Subcutaneous abdominal adipose tissue (tissue), 5 donors: Measurements from ENCODE around the gene SNX4.

ENCODE experiments used
- H3K27ac ChIP-seq: one replicate; pipeline ENCODE4 v1.7.0; 2013; ENCODE audit warnings: low read depth, mild to moderate bottlenecking, inconsistent platforms, low read length, moderate library complexity
- H3K27me3 ChIP-seq, 5 donors: one replicate each; pipeline ENCODE4 v1.7.0; 2013; ENCODE audit warnings: low read length in 5 of 5, inconsistent platforms in 1 of 5; ENCODE audit not compliant: control insufficient read depth in 5 of 5, insufficient read depth in 4 of 5
- H3K36me3 ChIP-seq, 5 donors: one replicate each; pipeline ENCODE4 v1.7.0; 2013; ENCODE audit warnings: low read length in 5 of 5; ENCODE audit not compliant: control insufficient read depth in 5 of 5, insufficient read depth in 5 of 5
- H3K4me1 ChIP-seq, 5 donors: one replicate each; pipeline ENCODE4 v1.7.0; 2013; ENCODE audit warnings: low read length in 5 of 5, mild to moderate bottlenecking in 3 of 5, moderate library complexity in 1 of 5; ENCODE audit not compliant: control insufficient read depth in 5 of 5, insufficient read depth in 5 of 5
- H3K4me3 ChIP-seq, 5 donors: one replicate each; pipeline ENCODE4 v1.7.0; 2013; ENCODE audit warnings: low read length in 5 of 5, low read depth in 1 of 5
- H3K9ac ChIP-seq, 5 donors: one replicate each; pipeline ENCODE4 v1.7.0; 2013; ENCODE audit warnings: low read length in 5 of 5, mild to moderate bottlenecking in 4 of 5, moderate library complexity in 3 of 5
- H3K9me3 ChIP-seq, 5 donors: one replicate each; pipeline ENCODE4 v1.7.0; 2013; ENCODE audit warnings: low read length in 5 of 5; ENCODE audit not compliant: control insufficient read depth in 5 of 5
- donor health status: healthy.
- donor health status: healthy.
- donor health status: healthy.
- donor health status: healthy.
- donor health status: healthy.

Gene SNX4

DNA sequence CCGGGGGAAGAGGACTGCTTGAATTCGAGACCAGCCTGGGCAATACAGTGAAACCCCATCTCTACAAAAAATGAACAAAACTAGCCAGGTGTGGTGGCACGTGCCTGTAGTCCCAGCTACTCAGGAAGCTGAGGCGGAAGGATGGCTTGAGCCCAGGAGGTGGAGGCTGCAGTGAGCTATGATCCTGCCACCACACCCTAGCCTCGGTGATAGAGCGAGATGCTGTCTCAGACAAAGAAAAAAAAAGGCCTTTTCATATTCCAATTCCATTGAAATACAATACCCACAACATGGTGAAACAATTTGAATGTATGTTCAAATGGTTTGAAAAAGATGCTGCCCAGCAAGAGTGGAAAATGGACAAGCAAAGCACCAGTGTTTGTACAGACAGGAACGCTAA lies 83.1 kb downstream of the SNX4 start:
- Histone ChIP-seq H3K27me3 (no peaks in the 10 kb centered on the region), H3K9me3 (peaks cover 0 to under 1% (median under 1%) of the 10 kb centered on the region in 5 donors), H3K27ac (no peak overlapping the region), H3K4me3 (no peak overlapping the region), H3K9ac (no peak overlapping the region), H3K4me1 (peaks cover 0 to 6% (median 0%) of the 10 kb centered on the region in 5 donors), H3K36me3 (no peaks in the 10 kb centered on the region)

DNA sequence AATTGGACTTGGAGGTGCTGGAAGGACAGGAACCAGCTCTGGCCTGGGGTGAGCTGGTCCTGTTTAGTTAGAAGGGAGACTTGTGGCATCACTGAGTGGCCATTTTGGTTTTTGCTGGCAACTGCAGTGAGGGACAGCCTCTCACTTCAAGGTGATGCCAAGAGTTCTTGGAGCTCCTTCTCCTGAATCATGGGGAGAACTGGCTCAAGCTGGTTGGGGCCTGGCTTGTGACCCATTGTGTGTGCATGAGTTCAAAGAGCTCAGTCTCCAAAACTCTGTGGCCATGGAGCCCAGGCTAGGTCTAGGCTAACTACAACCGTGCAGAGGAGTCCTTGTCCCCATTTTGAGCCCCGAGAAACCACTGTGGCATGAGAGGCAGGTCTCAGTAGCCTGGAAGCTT lies 84.8 kb downstream of the SNX4 start:
- Histone ChIP-seq H3K27me3 (no peaks in the 10 kb centered on the region), H3K27ac (no peak overlapping the region), H3K9ac (no peak overlapping the region), H3K36me3 (no peaks in the 10 kb centered on the region), H3K4me3 (no peak overlapping the region), H3K9me3 (no peaks in the 10 kb centered on the region), H3K4me1 (peaks cover 0 to 6% (median 0%) of the 10 kb centered on the region in 5 donors)

DNA sequence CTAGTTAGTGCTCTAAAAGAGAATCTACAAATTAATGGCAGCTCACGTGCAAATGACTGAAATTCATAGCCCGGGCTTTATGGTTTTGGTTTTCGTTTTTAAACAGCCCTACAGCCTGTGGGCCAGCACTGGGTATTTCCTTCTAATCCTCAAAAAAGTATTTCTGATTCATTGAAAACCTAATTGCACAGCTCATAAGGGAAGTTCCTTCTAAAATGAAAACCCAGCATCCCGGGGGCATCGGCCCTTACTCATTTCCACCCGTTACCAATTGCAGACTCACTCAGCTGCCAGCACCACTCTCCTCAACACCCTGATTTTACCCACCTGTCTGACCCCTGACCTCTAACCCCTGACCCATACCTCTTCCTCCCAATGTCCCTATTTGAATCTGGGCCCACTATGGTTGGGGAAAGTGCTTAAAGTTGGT lies 85.4 kb downstream of the SNX4 start:
- Histone ChIP-seq H3K27me3 (no peaks in the 10 kb centered on the region), H3K9ac (no peak overlapping the region), H3K9me3 (peaks cover 0 to 2% (median 0%) of the 10 kb centered on the region in 5 donors), H3K4me1 (peaks cover 0 to 6% (median 0%) of the 10 kb centered on the region in 5 donors), H3K27ac (no peak overlapping the region), H3K36me3 (no peaks in the 10 kb centered on the region), H3K4me3 (no peak overlapping the region)

DNA sequence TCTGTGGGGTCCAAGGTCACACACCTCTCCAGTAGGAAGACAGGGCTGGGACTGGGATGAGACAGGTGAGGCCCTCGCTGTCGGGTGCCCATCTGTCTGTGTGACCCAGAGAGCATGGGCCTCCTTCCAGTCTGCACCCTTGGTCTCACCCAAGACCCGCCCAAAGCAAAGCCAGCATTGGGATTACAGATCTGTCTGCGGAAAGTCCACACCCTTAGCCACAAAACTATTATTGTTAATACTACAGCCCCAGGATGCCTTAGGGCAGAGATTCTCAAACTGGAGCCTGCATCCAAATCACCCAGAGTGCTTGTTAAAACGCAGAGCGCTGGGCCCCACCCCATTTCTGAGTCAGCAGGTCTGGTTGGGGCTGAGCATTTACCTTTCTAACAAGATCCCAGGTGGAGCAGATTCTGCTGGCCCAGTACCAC lies 86.4 kb downstream of the SNX4 start:
- H3K27ac ChIP-seq = no peak overlapping the region
- no peaks in the 10 kb centered on the region for H3K27me3 ChIP-seq
- H3K4me1 ChIP-seq = peaks cover 0 to 6% (median 0%) of the 10 kb centered on the region in 5 donors
- H3K36me3 ChIP-seq = no peaks in the 10 kb centered on the region
- H3K4me3 ChIP-seq = no peak overlapping the region
- H3K9ac ChIP-seq = no peak overlapping the region
- H3K9me3 ChIP-seq = peaks cover 0 to 4% (median 0%) of the 10 kb centered on the region in 5 donors

DNA sequence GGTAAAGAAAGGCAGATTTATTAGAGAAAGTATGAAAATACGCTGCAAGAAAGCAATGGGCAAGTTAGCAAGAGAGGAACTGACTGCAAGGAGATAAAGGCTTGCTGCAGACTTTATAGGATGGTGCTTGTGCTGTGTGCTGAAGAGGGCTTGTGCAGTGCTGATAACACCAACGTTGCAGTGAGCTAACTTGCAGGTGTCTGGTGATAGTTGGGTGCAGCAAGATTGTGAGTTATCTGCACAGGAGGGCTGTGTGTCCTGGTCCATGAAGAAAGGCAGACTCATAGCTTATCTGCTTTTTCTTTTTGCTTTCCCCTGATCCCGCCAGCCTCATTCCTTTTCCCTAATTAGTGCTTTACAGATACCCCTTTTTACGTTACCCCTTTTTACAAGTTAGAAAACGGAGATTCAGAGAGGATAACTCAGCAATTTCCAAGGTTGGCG lies 86.9 kb downstream of the SNX4 start:
- Histone ChIP-seq H3K9me3 (peaks cover 0 to 4% (median 0%) of the 10 kb centered on the region in 5 donors), H3K27me3 (no peaks in the 10 kb centered on the region), H3K36me3 (no peaks in the 10 kb centered on the region), H3K4me3 (no peak overlapping the region), H3K27ac (no peak overlapping the region), H3K9ac (no peak overlapping the region), H3K4me1 (peaks cover 0 to 6% (median 0%) of the 10 kb centered on the region in 5 donors)

DNA sequence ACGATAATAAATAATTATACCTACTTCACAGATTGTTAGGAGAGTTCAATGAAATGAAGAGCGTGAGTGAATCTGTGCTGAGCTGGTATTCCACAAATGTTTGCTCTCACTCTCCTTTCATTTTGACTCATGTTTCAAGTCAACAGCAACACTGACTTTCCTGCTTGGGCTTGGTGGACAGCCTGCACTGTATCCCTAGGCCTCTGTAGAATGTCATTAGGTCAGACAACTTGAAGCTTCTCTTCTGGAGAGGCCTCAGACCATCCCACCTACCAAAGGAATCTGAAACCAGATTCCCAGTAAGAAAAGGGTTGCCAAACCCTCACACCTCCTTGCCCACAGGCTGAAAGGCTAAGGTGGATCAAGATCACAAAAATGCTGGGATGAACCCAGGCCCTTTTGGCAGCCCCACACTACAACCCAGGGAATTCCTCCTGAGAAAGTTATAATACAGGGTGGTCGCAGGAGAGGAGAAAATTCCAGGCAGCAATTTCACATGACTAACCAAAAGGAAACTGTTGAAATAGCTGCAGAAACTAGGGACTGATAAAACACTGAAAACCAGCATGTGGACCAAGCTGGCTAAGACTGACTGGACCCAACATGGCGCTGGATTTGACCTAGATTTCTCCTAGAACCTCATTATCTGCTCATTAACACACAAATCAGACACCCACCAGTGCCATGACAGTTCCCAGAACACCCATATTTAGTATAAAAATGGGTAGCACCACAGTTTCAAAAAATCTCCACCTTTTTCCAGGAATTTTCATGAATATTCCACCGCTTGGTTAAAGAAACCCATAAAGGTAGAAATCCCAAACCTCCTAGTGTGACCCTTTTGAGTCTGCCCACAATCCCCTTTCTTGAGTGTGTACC lies 87.9 kb downstream of the SNX4 start:
- Histone ChIP-seq H3K9ac (no peak overlapping the region), H3K27ac (no peak overlapping the region)

DNA sequence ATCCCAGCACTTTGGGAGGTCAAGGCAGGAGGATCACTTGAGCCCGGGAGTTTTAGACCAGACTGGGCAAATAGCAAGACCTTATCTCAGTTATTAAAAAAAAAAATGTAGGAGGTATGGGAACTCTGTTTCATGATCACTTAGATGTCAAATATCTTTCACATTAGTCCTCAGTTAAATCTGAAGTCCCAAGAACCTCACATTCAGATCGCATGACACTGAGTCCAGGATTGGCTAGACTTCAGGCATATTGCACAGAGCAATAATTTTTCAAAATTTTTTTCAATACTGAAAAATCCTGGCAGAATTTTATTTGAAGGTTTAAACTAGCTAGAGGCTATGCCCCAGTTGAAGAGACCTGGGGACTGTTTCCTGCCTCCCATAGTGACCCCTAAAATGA lies 88.6 kb downstream of the SNX4 start:
- no peaks in the 10 kb centered on the region for H3K27me3 ChIP-seq
- H3K4me3 ChIP-seq = no peak overlapping the region
- H3K9ac ChIP-seq = no peak overlapping the region
- no peaks in the 10 kb centered on the region for H3K36me3 ChIP-seq
- H3K27ac ChIP-seq = no peak overlapping the region
- H3K9me3 ChIP-seq = peaks cover 0 to 4% (median 0%) of the 10 kb centered on the region in 5 donors
- no peaks in the 10 kb centered on the region for H3K4me1 ChIP-seq

More for the DNA sequence above, 87.9 kb downstream of the SNX4 start:
- H3K36me3 ChIP-seq = no peaks in the 10 kb centered on the region
- H3K4me3 ChIP-seq = no peak overlapping the region
- H3K9me3 ChIP-seq = peaks cover 0 to 4% (median 0%) of the 10 kb centered on the region in 5 donors
- peaks cover 0 to under 1% (median 0%) of the 10 kb centered on the region in 5 donors for H3K4me1 ChIP-seq
- no peaks in the 10 kb centered on the region for H3K27me3 ChIP-seq

DNA sequence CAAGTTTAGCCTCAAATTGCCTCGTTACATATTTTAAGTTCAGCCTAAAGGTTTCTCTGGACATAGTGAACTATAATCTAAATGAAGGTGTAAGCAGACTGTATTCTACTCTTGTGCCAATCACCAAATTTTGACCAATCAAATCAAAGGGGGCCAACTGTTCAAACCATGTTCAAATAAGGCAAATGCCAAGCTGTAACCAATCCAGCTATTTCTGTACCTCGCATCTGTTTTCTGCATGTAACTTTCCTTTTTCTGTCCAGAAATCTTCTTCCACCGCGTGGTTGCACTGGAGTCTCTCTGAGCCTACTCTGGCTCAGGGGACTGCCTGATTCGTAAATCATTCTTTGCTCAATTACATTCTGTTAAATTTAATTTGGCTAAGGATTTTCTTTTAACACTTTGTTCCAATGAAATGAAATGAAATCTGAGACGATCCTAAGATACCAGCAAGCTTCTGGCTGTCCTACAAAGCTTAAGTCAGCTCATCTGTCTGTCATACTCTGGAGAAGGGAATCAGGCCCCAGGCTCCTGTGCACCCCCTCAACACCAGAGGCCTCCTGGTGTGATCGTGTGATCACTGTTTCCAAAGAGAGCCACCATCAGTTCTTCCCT lies 91.7 kb downstream of the SNX4 start:
- H3K36me3 ChIP-seq = no peaks in the 10 kb centered on the region
- no peaks in the 10 kb centered on the region for H3K4me1 ChIP-seq
- H3K27me3 ChIP-seq = no peaks in the 10 kb centered on the region
- H3K27ac ChIP-seq = no peak overlapping the region
- peaks cover 0 to 4% (median 0%) of the 10 kb centered on the region in 5 donors for H3K9me3 ChIP-seq
- H3K4me3 ChIP-seq = no peak overlapping the region
- no peak overlapping the region for H3K9ac ChIP-seq

DNA sequence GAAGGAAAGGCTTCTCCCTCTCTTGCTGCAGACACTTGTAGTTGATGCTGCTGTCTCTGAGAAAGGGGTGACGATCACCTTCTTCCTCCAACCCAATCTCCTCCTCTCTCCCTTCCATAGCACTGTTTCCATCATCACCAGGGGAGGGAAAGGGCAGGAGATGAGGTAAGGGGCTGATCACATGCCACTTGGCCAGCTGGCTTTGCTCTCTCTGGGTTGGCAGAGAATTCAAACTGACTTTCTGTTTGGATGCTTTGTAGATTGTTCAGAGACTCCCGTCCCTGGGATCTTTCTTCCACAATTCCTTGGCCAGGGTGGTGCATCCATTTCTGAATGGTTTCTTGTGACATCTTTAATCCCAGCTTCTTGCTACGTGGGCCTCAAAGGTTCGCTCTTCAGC lies 101.7 kb downstream of the SNX4 start:
- H3K27me3 ChIP-seq = no peaks in the 10 kb centered on the region
- no peaks in the 10 kb centered on the region for H3K9me3 ChIP-seq
- H3K4me1 ChIP-seq = no peaks in the 10 kb centered on the region
- no peak overlapping the region for H3K4me3 ChIP-seq
- no peak overlapping the region for H3K27ac ChIP-seq
- no peaks in the 10 kb centered on the region for H3K36me3 ChIP-seq
- no peak overlapping the region for H3K9ac ChIP-seq

DNA sequence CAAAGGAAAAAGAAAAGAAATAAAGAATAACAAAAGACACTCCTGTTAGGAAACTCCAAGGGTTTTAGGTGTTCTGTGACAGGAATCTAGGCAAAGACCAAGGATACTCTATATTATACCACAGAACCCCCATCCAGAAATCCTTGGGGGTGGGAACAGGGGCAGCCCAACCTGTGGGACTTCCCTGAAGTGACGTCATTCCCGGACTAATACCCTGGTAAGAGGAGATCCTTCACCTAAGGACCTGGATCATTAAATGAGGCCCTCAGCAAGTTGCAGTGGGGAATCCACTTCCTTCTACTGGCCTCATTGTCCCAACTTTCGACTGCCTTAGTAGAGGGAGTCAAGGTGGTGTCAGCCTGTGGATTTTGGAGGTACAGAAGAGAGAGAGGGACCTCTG lies 103.8 kb downstream of the SNX4 start:
- no peak overlapping the region for H3K27ac ChIP-seq
- no peak overlapping the region for H3K4me3 ChIP-seq
- no peaks in the 10 kb centered on the region for H3K36me3 ChIP-seq
- H3K4me1 ChIP-seq = no peaks in the 10 kb centered on the region
- H3K27me3 ChIP-seq = no peaks in the 10 kb centered on the region
- H3K9ac ChIP-seq = no peak overlapping the region
- H3K9me3 ChIP-seq = peaks cover 0 to 5% (median 0%) of the 10 kb centered on the region in 5 donors
